B cell (primary cell): Measurements from ENCODE around the gene RBMS3.

Source experiments
- CTCF ChIP-seq: fragments of 200-600 bp; IDR thresholded peaks from one replicate; pipeline ENCODE4 v1.8.0; 2022; ENCODE audit warnings: antibody characterized with exemption, mild to moderate bottlenecking
- EZH2 ChIP-seq: IDR thresholded peaks from 2 replicates; pipeline ENCODE4 v1.6.1; 2012; ENCODE audit warnings: borderline replicate concordance, low read depth, mild to moderate bottlenecking, moderate library complexity, low read length; ENCODE audit not compliant: insufficient read depth, poor library complexity, severe bottlenecking

GRCh38 chr3:30011237-30011803 lies 730.4 kb downstream of the RBMS3 start:
- TF ChIP-seq CTCF (no peak), EZH2 (no peak)
